SU-DHL-6 (cell line): ENCODE measurements around the gene IFI27L1.

Experiments
- CTCF ChIP-seq: fragments of 200-600 bp; sonication (generic); IDR thresholded peaks from one replicate; pipeline ENCODE4 v1.5.1; 2017; ENCODE audit warnings: antibody characterized with exemption, mild to moderate bottlenecking, low read length, moderate library complexity; ENCODE audit not compliant: insufficient read depth, poor library complexity, severe bottlenecking
- EZH2phosphoT487 ChIP-seq: fragments of 200-600 bp; sonication (generic), shearing (Covaris generic); conservative IDR thresholded peaks from 2 replicates; pipeline ENCODE4 v1.6.1; 2018; ENCODE audit warnings: mild to moderate bottlenecking, antibody characterized with exemption, low read length, moderate library complexity, mixed read lengths

- TF ChIP-seq CTCF (no peak), EZH2phosphoT487 (no peak)
These were observed 61.7 kb downstream of the IFI27L1 start for GRCh38 chr14:94142836-94143235.
